Suprapubic skin (tissue), 3 donors: ENCODE data around the gene MAPRE3.

Experiments used
- CTCF ChIP-seq, 2 donors: fragments of 200-600 bp in 1 of 2; fragments of 450-650 bp in 1 of 2; sonication (generic) in 1 of 2; IDR thresholded peaks; one replicate each; pipeline ENCODE4 v1.5.1; 2016 to 2019; ENCODE audit warnings: antibody characterized with exemption in 2 of 2, mild to moderate bottlenecking in 1 of 2, moderate library complexity in 1 of 2
- POLR2A ChIP-seq, 2 donors: fragments of 450-650 bp; IDR thresholded peaks; one replicate each; pipeline ENCODE4 v1.6.1; 2017; ENCODE audit warnings: antibody characterized with exemption in 2 of 2, mild to moderate bottlenecking in 2 of 2, moderate library complexity in 2 of 2

DNA sequence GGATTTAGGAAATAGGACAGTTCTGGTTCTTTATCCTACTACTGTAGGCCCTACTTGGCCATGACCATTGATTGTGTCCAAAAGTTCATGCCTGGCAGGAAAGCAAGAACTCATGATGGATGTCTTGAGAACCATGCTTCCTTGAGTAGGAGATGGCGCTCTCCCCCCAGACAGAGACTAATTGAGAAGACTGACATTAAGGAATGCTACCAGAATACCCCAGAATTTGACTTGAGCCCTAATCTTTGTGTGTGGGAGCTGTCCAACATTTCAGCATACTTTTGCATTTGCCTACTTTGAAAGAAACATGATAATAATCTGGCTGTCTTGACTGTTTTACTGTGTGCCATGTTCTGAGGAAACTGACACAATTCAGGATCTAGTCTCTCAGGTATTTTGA lies 23.3 kb downstream of the MAPRE3 start:
- TF ChIP-seq POLR2A (IDR thresholded peaks at IDR 0.05) (no peak), CTCF (IDR thresholded peaks at IDR 0.05) (no peak)
